Measurements from ENCODE around the gene ZNF408.

GRCh38 chr11:46736146-46736545, 35.3 kb downstream of the ZNF408 start:
- TF ChIP-seq CTCF (conservative IDR thresholded peaks at IDR 0.05; ENCODE audit: low read depth in 2 of 2) (no peak), EZH2phosphoT487 (IDR thresholded peaks at IDR 0.05; ENCODE audit: unreplicated experiment) (no peak), POLR2AphosphoS5 (IDR thresholded peaks at IDR 0.05; ENCODE audit: low read depth) (no peak), ETS1 (IDR thresholded peaks at IDR 0.05) (no peak), EZH2 (IDR thresholded peaks at IDR 0.05; ENCODE audit: low read depth, unreplicated experiment) (no peak), REST (IDR thresholded peaks at IDR 0.05; ENCODE audit: unreplicated experiment) (no peak), JUNB (IDR thresholded peaks at IDR 0.05; ENCODE audit: unreplicated experiment) (no peak)

Data from GM23338 (cell line).